IMR-90 (cell line): ENCODE data around the gene SS18.

ENCODE experiments used
- CEBPB ChIP-seq: IDR thresholded peaks from 2 replicates; pipeline ENCODE4 v1.6.1; 2012; ENCODE audit warnings: low read depth, low read length, improper control_type of control experiment
- POLR2A ChIP-seq: IDR thresholded peaks from 2 replicates; pipeline ENCODE4 v1.6.1; 2012; ENCODE audit warnings: mild to moderate bottlenecking, low read depth, low read length
- TF ChIP-seq, protein P1 (sequence below): conservative IDR thresholded peaks from 2 replicates; pipeline ENCODE4 v1.5.1; 2012; ENCODE audit warnings: mild to moderate bottlenecking, low read depth, low read length, improper control_type of control experiment

- TF ChIP-seq CEBPB (no peak), POLR2A (no peak)
- TF ChIP-seq, protein P1, sequence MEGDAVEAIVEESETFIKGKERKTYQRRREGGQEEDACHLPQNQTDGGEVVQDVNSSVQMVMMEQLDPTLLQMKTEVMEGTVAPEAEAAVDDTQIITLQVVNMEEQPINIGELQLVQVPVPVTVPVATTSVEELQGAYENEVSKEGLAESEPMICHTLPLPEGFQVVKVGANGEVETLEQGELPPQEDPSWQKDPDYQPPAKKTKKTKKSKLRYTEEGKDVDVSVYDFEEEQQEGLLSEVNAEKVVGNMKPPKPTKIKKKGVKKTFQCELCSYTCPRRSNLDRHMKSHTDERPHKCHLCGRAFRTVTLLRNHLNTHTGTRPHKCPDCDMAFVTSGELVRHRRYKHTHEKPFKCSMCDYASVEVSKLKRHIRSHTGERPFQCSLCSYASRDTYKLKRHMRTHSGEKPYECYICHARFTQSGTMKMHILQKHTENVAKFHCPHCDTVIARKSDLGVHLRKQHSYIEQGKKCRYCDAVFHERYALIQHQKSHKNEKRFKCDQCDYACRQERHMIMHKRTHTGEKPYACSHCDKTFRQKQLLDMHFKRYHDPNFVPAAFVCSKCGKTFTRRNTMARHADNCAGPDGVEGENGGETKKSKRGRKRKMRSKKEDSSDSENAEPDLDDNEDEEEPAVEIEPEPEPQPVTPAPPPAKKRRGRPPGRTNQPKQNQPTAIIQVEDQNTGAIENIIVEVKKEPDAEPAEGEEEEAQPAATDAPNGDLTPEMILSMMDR, result no peak
These were observed 85.6 kb downstream of the SS18 start for GRCh38 chr18:26004832-26005231.
